B cell (primary cell): ENCODE data around the gene PDHX. TPM values are rescaled to one million over a fixed set of nuclear protein-coding genes. Genes with fewer than 3 reads are reported as not detected.

Source experiments
- ATAC-seq: fragments of 200-7000 bp; cut with Tn5 transposase; one replicate; pipeline ENCODE4 v1.10.0; 2021; ENCODE audit warnings: low read depth, mild to moderate bottlenecking, moderate number of reproducible peaks, moderate library complexity
- CTCF ChIA-PET: fragments of 350-600 bp; sonication (Branson Sonifier 250); formaldehyde crosslinking; loops from one replicate; lab custom pipeline; 2021; ENCODE audit warnings: antibody characterized with exemption, inconsistent platforms; lab: Charles Lee
- POLR2A ChIA-PET: fragments of 350-600 bp; sonication (Branson Sonifier 250); formaldehyde crosslinking; loops from one replicate; lab custom pipeline; 2021; ENCODE audit warnings: antibody characterized with exemption; lab: Charles Lee
- DNase-seq: peaks from one replicate; pipeline ENCODE4 v3.0.0; 2013
- H2AFZ ChIP-seq: 2 replicates; pipeline ENCODE4 v1.6.1; 2012; ENCODE audit warnings: mild to moderate bottlenecking, low read depth, low read length; ENCODE audit not compliant: insufficient read depth, poor library complexity, severe bottlenecking
- H3K27ac ChIP-seq, 2 donors: 1 replicate in 1 of 2; 2 replicates in 1 of 2; pipeline ENCODE4 v1.5.1; 2012 to 2013; ENCODE audit warnings: low read length in 2 of 2, mild to moderate bottlenecking in 2 of 2, moderate library complexity in 1 of 2
- H3K27me3 ChIP-seq, 4 experiments: fragments of 200-600 bp in 1 of 4; sonication (generic) in 1 of 4; replicated peaks in 1 of 4; 1 replicate in 2 of 4; 2 replicates in 2 of 4; pipeline versions ENCODE4 v1.6.1 to v1.7.0; 2013 to 2016; ENCODE audit warnings: low read length in 3 of 4, mild to moderate bottlenecking in 2 of 4, mixed read lengths in 1 of 4, moderate library complexity in 1 of 4; ENCODE audit not compliant: insufficient read depth in 4 of 4, control insufficient read depth in 3 of 4; ENCODE audit errors: control extremely low read depth in 1 of 4
- H3K36me3 ChIP-seq, 2 experiments: replicated peaks in 1 of 2; 1 replicate in 1 of 2; 2 replicates in 1 of 2; pipeline versions ENCODE4 v1.6.1 to v1.7.1; 2013; ENCODE audit warnings: low read length in 1 of 2; ENCODE audit not compliant: insufficient read depth in 2 of 2, control insufficient read depth in 1 of 2; ENCODE audit errors: control extremely low read depth in 1 of 2, extremely low read depth in 1 of 2
- H3K4me1 ChIP-seq, 2 donors: fragments of 200-600 bp in 1 of 2; sonication (generic) in 1 of 2; 1 replicate in 1 of 2; 2 replicates in 1 of 2; pipeline versions ENCODE4 v1.5.1 to v1.6.1; 2013 to 2017; ENCODE audit warnings: low read length in 2 of 2; ENCODE audit not compliant: control insufficient read depth in 2 of 2, insufficient read depth in 2 of 2
- H3K4me2 ChIP-seq: replicated peaks from 2 replicates; pipeline ENCODE3; 2012; ENCODE audit warnings: mild to moderate bottlenecking, low read depth, low read length; ENCODE audit not compliant: poor library complexity, severe bottlenecking
- H3K4me3 ChIP-seq, 5 experiments: fragments of 200-600 bp in 1 of 5; sonication (generic) in 1 of 5; 1 replicate in 3 of 5; 2 replicates in 2 of 5; pipeline versions ENCODE4 v1.5.1 to v1.7.0; 2011 to 2016; ENCODE audit warnings: low read length in 4 of 5, mild to moderate bottlenecking in 4 of 5, low read depth in 2 of 5, control low read depth in 1 of 5, moderate library complexity in 1 of 5; ENCODE audit not compliant: insufficient read depth in 1 of 5; ENCODE audit errors: control extremely low read depth in 1 of 5, extremely low read depth in 1 of 5
- H3K79me2 ChIP-seq: fragments of 200-600 bp; sonication (generic); one replicate; pipeline ENCODE4 v1.6.0; 2016; ENCODE audit warnings: low read length; ENCODE audit not compliant: control insufficient read depth, insufficient read depth
- H3K9ac ChIP-seq: fragments of 200-600 bp; sonication (generic); 2 replicates; pipeline ENCODE4 v1.6.1; 2017; ENCODE audit warnings: mild to moderate bottlenecking, low read length, moderate library complexity
- H3K9me3 ChIP-seq, 3 donors: one replicate each; pipeline versions ENCODE4 v1.6.1 to v1.7.1; 2013; ENCODE audit warnings: low read length in 2 of 3; ENCODE audit not compliant: control insufficient read depth in 2 of 3, insufficient read depth in 1 of 3; ENCODE audit errors: control extremely low read depth in 1 of 3
- H4K20me1 ChIP-seq: 2 replicates; pipeline ENCODE4 v1.6.0; 2012; ENCODE audit warnings: mild to moderate bottlenecking, low read length; ENCODE audit not compliant: insufficient read depth, control insufficient read depth, poor library complexity, severe bottlenecking
- H3K27ac Mint-ChIP-seq: one replicate; pipeline ENCODE4 v1.8.0; 2021; ENCODE audit warnings: mixed read lengths
- H3K27me3 Mint-ChIP-seq: one replicate; pipeline ENCODE4 v1.8.0; 2021; ENCODE audit warnings: mixed read lengths
- H3K4me1 Mint-ChIP-seq: one replicate; pipeline ENCODE4 v1.8.0; 2021; ENCODE audit warnings: mixed read lengths
- H3K4me3 Mint-ChIP-seq: one replicate; pipeline ENCODE4 v1.8.0; 2021; ENCODE audit warnings: mixed read lengths
- H3K9me3 Mint-ChIP-seq: one replicate; pipeline ENCODE4 v1.8.0; 2022; ENCODE audit warnings: mixed read lengths; ENCODE audit not compliant: insufficient read depth
- CTCF ChIP-seq: fragments of 200-600 bp; IDR thresholded peaks from one replicate; pipeline ENCODE4 v1.8.0; 2022; ENCODE audit warnings: antibody characterized with exemption, mild to moderate bottlenecking
- EZH2 ChIP-seq: IDR thresholded peaks from 2 replicates; pipeline ENCODE4 v1.6.1; 2012; ENCODE audit warnings: borderline replicate concordance, low read depth, mild to moderate bottlenecking, moderate library complexity, low read length; ENCODE audit not compliant: insufficient read depth, poor library complexity, severe bottlenecking
- WGBS: methylation state at CpG from one replicate; pipeline ENCODE4 v1.1.5; 2013; ENCODE audit warnings: missing lambda C conversion rate; ENCODE audit not compliant: insufficient coverage; 5-methylcytosine and 5-hydroxymethylcytosine counted together
- intact Hi-C: fragments of 100-400 bp; cut with micrococcal nuclease; formaldehyde crosslinking; loops from one replicate; pipeline ENCODE4 v1.10.0; 2022
- polyA plus RNA-seq: library from polyadenylated mRNA; depleted of rRNA; stranded (reverse); fragments of >200 nt; gene quantifications from 2 replicates; pipeline ENCODE4 v1.2.3, GENCODE V29; 2012
- total RNA-seq, 2 donors: library from RNA; stranded (reverse); fragments of 120-200 nt in 1 of 2; gene quantifications; 1 replicate in 1 of 2; 2 replicates in 1 of 2; pipeline versions ENCODE4 v1.2.3 to v1.2.4, GENCODE V29; 2013 to 2022

The PDHX gene
- total and polyA plus RNA-seq, 2 donors (not counting 1 experiment from before 2014, with no cell fraction given): 6.2 to 35.4 TPM

- peak overlapping the region; percentile 90 for H3K27ac Mint-ChIP-seq
- peak; percentile 70 for DNase-seq
- peak overlapping the region in 1 of 5 experiments; percentile 0 for H3K4me3 ChIP-seq
- peak overlapping the region; percentile 31 for H2AFZ ChIP-seq
- H3K27me3 ChIP-seq: no peaks in the 10 kb centered on the region
- no peaks in the 10 kb centered on the region for H3K36me3 ChIP-seq
- no peaks in the 10 kb centered on the region for H3K27me3 Mint-ChIP-seq
- H3K4me3 Mint-ChIP-seq: peak overlapping the region; percentile 84
- no peaks in the 10 kb centered on the region for H4K20me1 ChIP-seq
- TF ChIP-seq EZH2 (no peak), CTCF (no peak)
- no peaks in the 10 kb centered on the region for H3K79me2 ChIP-seq
- H3K9me3 Mint-ChIP-seq: no peaks in the 10 kb centered on the region
- peaks cover 23 to 26% of the 10 kb centered on the region in 2 donors for H3K4me1 ChIP-seq
- intact Hi-C loops: loop anchor here (2.0 kb wide), 3 partner anchors 15 to 27 kb away; no protein-coding TSS in a partner anchor
- H3K4me1 Mint-ChIP-seq: peaks cover 27% of the 10 kb centered on the region
- POLR2A ChIA-PET: interaction anchor here (0.7 to 0.8 kb wide), 3 partner anchors 15 to 780 kb away, joined by 3 to 4 read pairs (median 3); no protein-coding TSS in a partner anchor
- 50% methylated on average over 2 of the region's 3 CpGs for WGBS
- H3K4me2 ChIP-seq: peak overlapping the region; percentile 55
- peak overlapping the region; percentile 31 for H3K9ac ChIP-seq
- CTCF ChIA-PET: interaction anchor here (0.9 to 1.6 kb wide), 4 partner anchors 34 to 232 kb away, joined by 3 to 5 read pairs (median 4); no protein-coding TSS in a partner anchor
- H3K9me3 ChIP-seq: no peaks in the 10 kb centered on the region
- ATAC-seq: peak; percentile 60
- H3K27ac ChIP-seq: peak overlapping the region; percentile 65 to 88
Measured at GRCh38 chr11:35013514-35014233, 97.3 kb downstream of the PDHX start.

DNA sequence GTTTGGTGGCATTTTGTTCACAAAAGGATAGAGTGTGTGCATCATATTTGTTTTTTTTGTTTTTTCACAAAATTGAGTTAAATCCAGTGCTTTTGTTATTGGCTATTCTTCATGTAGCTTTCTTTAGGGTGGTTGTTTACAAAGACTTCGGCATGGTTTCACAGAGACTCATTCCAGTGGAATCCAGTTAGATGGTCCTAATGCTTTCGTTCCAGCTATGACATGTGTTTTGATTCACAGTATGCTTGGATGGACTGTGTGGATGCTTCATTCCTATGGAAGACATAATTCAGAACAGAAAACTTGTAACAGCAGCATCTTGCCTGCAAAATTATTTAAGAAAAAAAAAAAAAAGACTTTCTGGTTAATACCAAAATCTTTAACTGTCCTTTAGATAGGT is 97.9 kb downstream of the PDHX start:
- Histone ChIP-seq H3K4me3 (no peak overlapping the region), H3K4me2 (peak overlapping the region; percentile 8), H3K9ac (no peak overlapping the region), H3K9me3 (no peaks in the 10 kb centered on the region), H3K36me3 (no peaks in the 10 kb centered on the region), H3K4me1 (peaks cover 23 to 26% of the 10 kb centered on the region in 2 donors), H4K20me1 (no peaks in the 10 kb centered on the region), H3K27me3 (no peaks in the 10 kb centered on the region), H2AFZ (no peak overlapping the region), H3K27ac (peak overlapping the region; percentile 65 to 88), H3K79me2 (no peaks in the 10 kb centered on the region)
- Mint-ChIP-seq H3K27me3 (no peaks in the 10 kb centered on the region), H3K4me3 (no peak overlapping the region), H3K27ac (peak overlapping the region; percentile 90), H3K9me3 (no peaks in the 10 kb centered on the region), H3K4me1 (peaks cover 27% of the 10 kb centered on the region)
- intact Hi-C loops: no loop called here
- POLR2A ChIA-PET: interaction anchor here (0.7 kb wide), 2 partner anchors 149 to 781 kb away, joined by 3 to 4 read pairs; no protein-coding TSS in a partner anchor
- WGBS: 100% methylated on average over 1 of the region's 2 CpGs
- DNase-seq (no peak), ATAC-seq (no peak)
- TF ChIP-seq EZH2 (no peak), CTCF (no peak)
- CTCF ChIA-PET: interaction anchor here (0.9 to 1.6 kb wide), 2 partner anchors 149 to 231 kb away, joined by 4 to 5 read pairs; no protein-coding TSS in a partner anchor
